Measurements from ENCODE around the gene FAM221B.

The FAM221B gene, protein sequence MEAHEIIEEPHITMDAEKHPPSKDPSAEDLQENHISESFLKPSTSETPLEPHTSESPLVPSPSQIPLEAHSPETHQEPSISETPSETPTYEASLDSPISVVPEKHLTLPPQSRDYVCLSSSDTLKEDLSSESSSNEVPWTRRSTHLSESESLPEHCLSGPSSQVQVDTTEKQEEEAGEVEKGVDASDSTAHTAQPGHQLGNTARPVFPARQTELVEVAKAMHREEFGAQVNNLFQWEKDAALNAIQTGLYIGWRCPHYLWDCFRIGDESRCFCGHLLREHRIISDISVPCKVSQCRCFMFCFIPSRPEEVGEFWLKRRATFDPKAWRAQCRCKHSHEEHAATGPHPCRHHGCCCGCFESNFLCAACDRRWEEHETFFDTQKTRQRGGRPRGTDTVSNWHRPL

DNA sequence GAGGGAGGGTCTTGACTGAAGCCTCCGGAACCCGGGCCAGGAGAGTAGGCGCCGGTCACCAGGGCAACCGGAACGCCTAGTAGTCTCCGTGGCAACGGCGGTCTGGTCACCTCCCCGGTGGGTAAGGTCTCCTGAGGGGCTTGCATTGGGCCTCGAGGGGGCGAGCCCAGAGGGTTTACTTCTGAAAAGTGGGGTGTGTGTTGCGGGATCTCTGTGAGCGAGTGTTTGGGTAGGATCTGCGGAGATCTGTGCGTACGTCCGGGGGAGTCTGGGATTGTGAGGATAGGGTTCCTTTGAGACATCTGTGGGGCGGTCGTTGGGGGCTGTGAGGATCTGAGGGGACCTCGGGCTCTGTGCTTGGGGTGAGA, at the start of gene FAM221B:
Gene FAM221B, minus strand, starts transcription at position 17 of the 368 bp plus-strand sequence. CDS start 2,571 bp downstream, outside the sequence.
- DNase-seq (ENCODE audit: low read depth) = no peak

DNA sequence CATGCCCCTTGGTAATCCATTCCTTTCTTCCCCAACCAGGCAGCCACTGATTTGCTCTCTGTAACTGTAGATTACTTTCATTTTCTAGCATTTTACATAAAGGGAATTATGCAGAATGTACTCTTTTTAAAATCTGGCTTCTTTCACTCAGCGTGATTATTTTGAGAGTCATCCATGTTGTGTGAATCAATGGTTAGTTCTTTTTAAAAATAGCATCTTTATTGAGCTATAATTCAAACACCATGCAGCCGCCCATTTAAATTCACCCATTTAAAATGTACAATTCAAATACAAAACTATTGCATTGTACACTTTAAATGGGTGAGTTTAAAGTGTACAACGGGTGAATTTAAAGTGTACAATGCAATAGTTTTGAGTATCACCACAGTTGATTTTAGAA, 44.0 kb upstream of the FAM221B start:
- DNase-seq (ENCODE audit: low read depth) = no peak

DNA sequence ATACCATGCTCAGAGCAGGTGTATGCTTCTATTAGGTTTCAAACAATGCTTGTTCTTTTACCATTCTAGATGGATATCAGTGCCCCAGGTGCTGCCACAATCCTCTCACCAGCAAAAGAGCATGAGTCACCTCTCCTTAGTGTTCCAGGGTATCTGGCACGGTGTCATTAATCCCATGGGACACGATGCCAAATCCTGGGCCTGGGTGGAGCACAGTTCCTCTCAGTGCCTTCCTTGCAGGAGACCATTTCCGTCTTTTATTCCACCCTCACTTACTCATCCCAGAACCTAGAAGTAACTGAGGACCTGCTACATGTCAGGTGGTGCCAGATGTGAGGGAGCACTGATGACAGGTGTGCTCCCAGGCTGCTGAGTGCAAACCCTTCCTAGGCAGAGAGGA, 43.0 kb upstream of the FAM221B start:
- DNase-seq (ENCODE audit: low read depth) = no peak

DNA sequence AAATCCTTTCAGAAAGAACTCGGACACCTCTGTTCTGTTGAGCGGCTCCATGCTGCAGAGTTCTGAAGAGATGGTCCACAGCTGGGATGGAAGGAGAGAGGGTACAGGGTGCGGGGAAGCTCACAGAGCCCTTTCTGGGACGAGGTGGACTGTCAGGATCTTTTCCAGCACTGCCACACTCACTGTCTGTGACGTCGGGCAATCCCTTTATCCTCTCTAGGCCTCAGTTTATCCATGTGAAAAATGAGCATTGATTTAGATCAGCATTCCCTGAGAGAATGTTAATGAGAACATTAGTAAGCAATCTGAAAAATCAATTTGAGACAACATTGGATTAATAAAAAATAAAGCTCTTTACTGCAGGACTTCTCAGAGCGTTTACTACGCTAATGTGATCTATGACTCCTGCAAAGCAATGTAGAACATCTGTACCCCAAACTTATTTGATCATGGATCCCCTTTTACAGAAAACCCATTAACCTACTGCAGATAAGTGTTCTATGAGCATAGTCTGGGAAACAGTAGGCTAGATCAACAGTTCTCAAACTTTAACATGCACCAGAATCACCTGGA, 41.9 kb upstream of the FAM221B start, which contains the start of gene OR13J1:
Gene OR13J1, minus strand, starts transcription at position 51 of the 573 bp plus-strand sequence. Its CDS starts 0 bp downstream, at position 51.
- no peak for DNase-seq (ENCODE audit: low read depth)

DNA sequence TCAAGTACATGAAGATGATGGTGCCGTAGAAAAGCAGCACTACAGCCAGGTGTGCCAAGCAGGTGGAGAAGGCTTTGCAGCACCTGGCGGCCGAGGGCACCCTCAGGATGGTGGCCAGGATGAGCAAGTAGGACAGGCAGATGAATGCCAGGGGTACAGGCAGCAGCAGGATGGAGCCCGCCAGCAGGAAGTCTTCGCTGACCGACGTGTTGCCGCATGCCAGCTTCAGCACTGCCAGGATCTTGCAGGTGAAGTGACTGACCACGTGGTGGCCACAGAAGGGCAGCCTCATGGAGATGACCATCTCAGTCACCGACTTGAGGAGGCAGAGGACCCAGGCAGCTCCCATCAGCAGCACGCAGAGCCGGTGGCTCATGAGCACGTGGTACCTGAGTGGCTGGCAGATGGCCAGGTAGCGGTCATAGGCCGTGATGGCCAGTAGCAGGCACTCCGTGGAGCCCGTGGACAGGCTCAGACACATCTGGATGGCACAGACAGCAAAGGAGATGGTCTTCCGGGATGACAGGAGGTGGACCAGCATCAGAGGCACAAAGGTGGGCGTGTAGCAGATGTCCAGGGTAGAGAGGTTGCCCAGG, 41.2 kb upstream of the FAM221B start:
- DNase-seq (ENCODE audit: low read depth) = no peak

DNA sequence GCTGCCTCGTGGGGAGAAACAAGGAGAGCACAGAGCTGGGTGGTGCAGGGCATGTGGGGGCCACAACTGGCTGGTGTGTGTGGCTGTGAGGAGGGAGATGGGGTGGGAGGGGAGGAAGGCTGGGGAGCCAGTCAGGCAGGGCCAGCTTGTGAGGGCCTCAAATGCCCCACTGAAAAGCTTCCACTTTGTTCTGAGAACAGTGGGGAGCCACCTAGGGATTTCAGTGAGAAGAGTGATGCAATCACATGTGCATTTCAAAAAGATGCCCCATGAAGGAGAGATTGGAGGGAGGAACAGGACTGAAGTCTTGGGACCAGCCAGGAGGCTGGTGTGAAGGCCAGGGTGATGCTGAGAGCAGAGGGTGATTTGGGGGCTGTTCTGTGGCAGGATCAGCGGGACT, 40.4 kb upstream of the FAM221B start:
- no peak for DNase-seq (ENCODE audit: low read depth)

DNA sequence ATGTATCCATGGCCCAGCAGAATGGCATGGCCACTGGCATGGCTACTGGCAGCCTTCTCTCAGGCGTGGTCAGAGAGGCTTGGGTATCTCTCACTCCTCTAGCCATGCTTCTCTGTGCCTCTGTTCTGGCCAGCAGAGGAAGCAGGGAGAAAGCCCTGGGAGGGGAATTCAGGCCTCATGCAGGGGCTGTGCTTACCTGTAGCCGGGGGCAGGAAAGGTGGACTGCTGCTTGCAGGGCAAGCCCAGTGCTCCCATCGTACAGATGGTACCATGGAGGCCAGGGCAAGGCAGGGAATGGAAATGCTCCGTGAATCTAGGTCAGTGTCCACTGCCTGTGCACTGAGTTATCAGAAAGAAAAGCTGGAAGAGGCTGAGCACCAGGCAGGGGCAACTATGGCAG, 39.0 kb upstream of the FAM221B start:
- no peak for DNase-seq (ENCODE audit: low read depth)

DNA sequence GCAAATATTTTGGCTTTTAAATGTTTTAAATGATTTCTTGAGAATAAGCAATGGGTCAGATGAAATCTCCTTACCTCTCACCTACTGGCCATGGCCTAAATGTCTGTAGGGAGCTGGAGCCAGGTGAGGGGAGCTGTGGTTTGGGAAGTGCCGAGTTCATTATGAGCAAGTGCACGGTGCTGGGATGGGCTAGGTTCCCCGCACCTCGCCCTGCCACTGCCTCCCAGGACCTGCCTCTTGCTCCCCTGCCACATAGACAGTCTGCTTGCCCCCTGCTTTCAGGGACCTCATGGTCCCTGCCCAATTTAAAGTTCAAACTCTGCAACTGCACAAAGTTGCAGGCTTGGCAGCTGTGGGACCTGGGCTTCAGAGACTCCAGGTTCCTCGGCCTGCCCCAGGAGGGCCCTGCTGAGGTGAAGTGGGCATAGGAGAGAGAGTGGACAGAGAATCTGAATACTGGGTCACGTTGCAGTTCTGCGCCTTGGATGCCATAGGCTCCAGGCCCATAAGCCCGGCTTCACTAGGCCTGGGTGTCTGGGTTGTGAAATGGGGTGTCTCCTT, 36.2 kb upstream of the FAM221B start:
- no peak for DNase-seq (ENCODE audit: low read depth)

DNA sequence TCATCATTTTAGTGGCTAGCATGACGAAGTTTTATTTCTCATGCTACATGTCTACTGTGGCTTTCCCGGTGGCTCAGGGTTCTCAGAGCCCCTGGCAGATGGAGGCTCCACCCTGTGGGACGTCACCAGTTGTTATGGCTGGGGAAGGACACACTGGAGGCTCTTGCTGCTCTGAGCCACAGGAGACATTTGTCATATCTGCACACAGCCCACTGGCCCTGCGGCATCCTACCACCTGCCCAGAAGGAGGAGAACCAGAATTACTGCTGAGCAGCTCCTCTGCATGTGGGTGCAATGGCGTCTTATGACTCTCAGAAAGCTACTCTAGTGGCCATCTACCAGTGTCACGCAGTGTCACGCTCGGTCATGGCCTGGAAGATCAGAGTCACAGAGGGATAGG, 35.1 kb upstream of the FAM221B start:
- DNase-seq (ENCODE audit: low read depth) = no peak

DNA sequence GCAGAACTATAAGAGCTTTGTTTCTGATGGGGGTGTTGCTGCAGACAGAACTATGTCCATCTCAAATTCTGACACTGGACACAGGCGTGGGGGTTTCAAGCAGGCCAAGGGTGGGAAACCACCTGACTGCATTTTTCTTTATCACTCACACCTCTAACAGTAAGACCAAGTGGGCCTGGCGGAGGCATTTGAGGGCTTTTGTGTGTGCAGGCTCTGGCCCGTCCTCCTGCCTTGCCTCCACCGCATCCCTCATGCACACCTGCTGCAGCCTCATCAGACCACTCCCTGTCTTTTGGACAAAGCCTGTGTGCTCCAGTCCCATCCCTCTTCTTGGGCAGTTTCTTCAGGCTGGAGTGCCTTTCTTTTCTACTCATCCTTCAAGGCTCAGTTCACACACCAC, 33.8 kb upstream of the FAM221B start:
- no peak for DNase-seq (ENCODE audit: low read depth)

DNA sequence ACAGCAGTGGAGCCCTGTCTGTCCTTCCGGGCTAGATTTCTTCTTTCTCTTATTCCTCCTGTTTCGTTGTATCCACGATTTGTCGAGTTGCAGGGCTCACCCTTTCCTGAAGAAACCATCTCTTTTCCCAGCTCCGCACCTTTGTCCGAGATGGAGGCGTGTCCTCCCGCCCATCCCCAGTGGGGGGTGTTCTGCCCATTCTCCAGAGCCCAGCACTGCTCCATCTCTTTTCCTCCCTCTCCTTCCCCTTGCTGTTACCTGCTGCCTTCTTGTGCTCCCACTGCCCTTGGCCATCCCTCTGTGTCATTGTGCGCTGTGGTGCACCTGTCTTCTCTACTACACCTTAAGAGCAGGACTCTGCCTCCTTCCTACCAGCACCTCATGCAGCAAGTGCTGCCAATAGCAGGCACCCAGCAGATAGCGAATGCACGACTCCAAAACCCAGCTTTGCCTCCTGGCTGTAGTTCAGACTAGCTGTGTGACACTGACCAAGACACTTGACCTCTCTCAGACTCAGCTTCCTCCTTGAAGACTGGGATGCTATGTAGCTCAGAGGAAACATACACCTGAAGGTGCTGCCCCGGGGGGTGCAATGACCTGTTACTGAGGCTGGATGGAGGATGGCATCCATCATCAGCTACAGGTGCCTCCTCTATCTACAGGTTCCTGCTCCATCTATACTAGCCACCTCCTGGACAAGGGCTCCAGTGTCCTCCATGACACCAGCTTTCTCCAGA, 32.8 kb upstream of the FAM221B start:
- DNase-seq (ENCODE audit: low read depth) = no peak

DNA sequence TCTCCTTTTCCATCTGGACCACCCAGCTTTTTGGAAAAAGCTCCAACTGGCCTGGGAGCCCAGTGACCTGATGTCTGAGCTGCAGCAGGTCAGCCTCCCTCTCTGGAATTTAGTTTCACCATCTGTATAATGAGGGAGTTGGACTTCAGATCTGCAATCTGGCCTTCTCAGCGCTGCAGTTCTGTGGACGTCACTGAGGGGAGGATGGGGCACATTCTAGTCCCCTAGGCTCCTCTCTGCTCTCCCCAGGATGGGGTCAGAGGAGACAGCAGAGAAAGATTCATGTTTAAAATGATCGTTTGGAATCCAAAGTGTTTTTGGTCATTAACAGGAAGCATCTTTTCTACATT, 31.4 kb upstream of the FAM221B start:
- no peak for DNase-seq (ENCODE audit: low read depth)

DNA sequence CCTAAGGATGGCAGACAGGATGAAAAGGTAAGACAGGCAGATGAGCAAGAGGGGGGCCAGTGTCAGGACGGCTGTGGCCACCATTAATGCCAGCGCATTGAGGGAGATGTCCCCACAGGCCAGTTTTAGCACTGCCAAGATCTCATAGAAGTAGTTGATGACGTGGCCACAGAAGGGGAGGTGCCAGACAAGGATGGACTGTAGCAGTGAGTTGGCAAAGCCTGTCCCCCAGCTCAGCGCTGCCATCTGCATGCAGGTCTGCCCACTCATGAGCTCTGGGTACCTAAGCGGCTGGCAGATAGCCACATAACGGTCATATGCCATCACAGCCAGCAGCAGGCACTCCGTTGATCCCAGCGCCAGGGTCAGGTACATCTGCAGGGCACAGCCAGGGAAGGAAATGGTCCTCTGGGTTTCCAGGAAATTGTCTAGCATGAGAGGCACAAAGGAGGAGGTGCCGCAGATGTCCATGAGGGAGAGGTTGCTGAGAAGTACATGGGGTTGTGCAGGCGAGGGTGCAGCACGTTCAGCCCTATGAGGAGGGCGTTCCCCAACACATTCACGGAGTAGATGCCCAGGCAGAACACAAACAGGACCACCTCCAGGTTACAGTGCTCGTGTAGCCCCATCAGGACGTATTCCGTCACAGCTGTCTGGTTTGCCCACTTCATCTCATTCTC, 30.9 kb upstream of the FAM221B start:
- DNase-seq (ENCODE audit: low read depth) = no peak

DNA sequence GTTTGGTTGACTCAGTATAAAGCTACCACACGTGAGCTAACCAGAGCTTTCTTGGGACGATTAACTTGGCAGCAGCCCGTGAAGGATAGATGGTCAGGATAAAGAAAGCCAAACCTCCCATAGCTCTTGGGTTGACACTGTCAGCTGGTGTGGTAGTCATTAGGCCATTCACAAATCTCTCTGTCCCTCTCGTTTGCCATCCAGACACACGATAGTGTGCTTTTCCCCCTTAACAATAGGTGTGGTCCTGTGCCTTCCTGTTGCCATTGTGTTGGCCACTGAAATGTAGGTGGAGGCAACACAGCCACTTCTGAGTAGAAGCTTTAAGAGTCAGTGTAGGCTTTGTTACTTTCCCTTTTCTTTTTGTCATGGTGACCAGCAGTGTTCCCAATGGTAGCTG, 29.9 kb upstream of the FAM221B start:
- DNase-seq (ENCODE audit: low read depth) = no peak

DNA sequence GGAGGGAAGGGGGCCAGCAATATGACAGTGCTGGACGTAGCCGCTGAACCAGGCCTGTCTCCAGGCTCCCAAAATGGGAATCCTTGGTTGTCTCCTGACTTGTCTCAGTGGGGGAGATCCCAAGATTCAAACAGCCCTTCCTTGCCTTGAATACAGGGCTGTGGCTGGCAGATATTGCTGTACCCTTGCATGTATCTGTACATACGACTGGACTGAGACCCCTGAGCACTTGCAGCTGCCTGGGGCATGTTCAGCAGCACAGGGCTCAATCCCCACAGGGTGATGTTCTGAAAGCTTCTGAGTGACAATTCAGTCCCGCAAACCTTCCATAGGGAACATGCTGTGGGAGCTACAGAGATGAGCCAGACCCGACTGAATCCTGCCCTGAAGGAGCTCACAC, 28.4 kb upstream of the FAM221B start:
- DNase-seq (ENCODE audit: low read depth) = no peak

DNA sequence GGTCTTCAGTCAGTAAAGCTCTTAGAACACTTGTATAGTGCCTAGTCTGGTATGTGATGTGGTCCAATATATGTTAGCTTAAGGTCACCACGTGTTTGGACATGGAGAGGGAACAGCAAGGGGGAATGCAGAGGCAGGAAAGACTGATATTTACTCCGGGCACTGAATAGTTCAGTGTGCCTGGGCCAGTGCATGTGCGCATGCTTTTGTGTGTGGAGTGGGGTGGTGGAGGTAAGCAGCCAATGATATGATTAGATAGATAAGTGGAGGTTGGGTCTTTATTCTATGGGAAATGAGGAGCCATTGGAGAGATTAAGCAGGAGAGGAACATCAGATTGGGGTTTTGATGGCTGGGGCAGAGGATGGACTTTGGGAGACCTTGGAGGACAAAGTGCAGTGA, 27.7 kb upstream of the FAM221B start:
- no peak for DNase-seq (ENCODE audit: low read depth)

DNA sequence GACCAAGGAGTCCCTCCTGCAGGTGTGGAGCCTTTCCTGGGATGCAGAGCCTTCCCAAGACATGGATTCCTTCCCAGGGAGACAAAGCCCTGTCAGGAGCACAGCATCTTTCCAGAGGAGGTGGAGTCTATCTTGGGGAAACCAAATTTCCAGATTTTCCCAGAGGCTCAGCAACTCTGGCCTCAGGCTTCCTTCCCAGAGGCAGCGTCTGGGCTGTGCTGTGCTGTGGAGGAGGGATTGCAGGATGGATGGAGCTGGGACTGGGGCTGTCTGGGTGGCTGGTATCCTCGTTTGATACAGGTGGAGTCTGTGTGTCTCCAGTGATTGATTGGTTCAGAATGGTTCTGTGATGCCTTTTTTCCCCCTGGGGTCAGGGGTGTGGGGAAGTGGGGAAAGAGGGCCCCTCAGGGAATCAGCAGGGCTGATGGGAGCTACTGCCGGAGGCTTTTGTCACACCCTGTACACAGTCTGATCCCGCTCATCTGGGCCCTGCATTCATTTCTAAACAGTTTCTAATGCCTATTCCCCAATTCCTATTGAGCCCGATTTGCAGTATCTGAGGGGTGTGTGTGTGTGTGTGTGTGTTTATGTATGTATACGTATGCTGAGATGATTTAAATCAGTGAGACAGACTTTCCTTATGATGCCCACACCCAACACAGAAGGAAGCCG, 25.7 kb upstream of the FAM221B start:
- no peak for DNase-seq (ENCODE audit: low read depth)

DNA sequence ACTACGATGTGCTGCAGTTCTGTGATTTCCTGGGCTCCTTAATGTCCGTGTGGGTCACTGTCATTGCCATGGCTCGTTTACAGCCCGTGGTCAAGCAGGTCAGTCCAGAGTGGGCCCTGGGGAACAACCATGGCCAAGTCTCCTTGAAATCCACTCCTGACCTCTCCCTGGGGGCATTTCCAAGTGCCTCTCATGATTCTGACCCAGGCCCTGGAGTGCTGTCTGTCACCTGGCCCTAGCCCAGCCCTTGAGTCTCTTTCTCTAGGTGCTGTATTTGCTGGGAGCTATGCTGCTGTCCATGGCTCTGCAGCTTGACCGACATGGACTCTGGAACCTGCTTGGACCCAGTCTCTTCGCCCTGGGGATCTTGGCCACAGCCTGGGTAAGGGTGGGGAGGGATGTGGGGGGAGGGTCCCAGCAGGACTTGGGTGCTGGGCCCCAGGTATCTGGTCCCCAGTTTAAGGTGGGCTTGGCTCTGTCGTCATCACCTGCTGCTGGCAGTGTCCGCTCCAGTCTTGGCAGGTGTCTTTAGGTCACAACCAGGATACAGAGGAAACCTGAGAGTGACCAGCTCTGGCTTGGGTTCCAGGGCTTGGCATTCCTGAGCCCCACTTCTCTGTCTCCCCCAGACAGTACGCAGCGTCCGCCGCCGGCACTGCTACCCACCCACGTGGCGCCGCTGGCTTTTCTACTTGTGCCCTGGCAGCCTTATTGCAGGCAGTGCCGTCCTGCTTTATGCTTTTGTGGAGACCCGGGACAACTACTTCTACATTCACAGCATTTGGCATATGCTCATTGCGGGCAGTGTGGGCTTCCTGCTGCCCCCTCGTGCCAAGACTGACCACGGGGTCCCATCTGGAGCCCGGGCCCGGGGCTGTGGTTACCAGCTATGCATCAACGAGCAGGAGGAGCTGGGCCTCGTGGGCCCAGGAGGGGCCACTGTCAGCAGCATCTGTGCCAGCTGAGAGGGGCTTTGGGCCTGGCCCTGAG, 24.6 kb upstream of the FAM221B start:
- no peak for DNase-seq (ENCODE audit: low read depth)

DNA sequence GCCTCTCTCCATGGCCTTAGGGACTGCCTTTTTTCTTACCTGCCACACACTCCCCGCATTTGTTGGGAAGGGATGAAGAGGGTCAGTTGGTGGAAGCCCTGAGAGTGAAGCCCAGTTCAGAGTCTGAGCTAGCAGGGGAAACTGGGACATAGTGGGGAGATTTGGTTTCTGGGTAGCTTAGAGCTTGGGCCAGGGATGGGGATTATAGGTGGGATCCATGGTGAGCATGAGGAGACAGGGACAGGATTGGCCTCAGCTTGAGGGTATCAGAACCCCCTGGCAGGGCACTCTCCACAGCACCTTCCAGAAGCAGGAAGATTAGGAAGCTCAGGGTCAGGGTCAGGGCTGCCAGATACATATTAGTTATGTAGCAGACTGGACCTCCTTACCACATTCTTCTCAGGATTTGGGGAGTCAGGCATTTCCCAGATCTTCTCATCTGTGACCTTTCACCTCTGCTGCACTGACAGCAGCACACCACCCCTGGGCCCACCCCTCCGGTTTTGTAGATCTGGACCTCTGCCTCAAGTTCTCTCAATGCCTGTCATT, 23.8 kb upstream of the FAM221B start:
- DNase-seq (ENCODE audit: low read depth) = no peak

Data from activated T-cell treated with anti-CD3 and anti-CD28 coated beads for 24 hours (primary cell).